Panc1 (cell line): Measurements from ENCODE around the gene ZCCHC7.

ENCODE experiments used
- CTCF ChIP-seq: fragments of 450-650 bp; IDR thresholded peaks from 2 replicates; pipeline ENCODE4 v1.5.1; 2017; ENCODE audit warnings: mild to moderate bottlenecking
- POLR2AphosphoS5 ChIP-seq: IDR thresholded peaks from 2 replicates; pipeline ENCODE4 v1.6.1; 2012; ENCODE audit warnings: mild to moderate bottlenecking, low read depth, low read length, moderate library complexity
- REST ChIP-seq, 2 experiments: IDR thresholded peaks; 2 replicates each; pipeline ENCODE4 v1.6.1; 2011 to 2012; ENCODE audit warnings: low read depth in 2 of 2, control low read depth in 1 of 2, low read length in 1 of 2, mild to moderate bottlenecking in 1 of 2, moderate library complexity in 1 of 2; ENCODE audit not compliant: insufficient read depth in 1 of 2
- SIN3A ChIP-seq: IDR thresholded peaks from 2 replicates; pipeline ENCODE4 v1.6.1; 2012; ENCODE audit warnings: low read depth, mild to moderate bottlenecking, low read length, moderate library complexity, borderline replicate concordance; ENCODE audit not compliant: insufficient read depth

GRCh38 chr9:37187292-37187691 is 66.9 kb downstream of the ZCCHC7 start:
- TF ChIP-seq CTCF: no peak
- no peak for TF ChIP-seq POLR2AphosphoS5
- TF ChIP-seq SIN3A: no peak
- no peak for TF ChIP-seq REST (IDR thresholded peaks at IDR 0.05; ENCODE audit: insufficient read depth in 1 of 2, low read depth in 2 of 2, low read length in 1 of 2)
